ENCODE data around the gene RAB6A. TPM values are rescaled to one million over a fixed set of nuclear protein-coding genes. Genes with fewer than 3 reads are reported as not detected.

The RAB6A gene
- total and polyA plus RNA-seq, 10 of the 15 experiments (the other 5 are each of a cell fraction or from before 2014, with no cell fraction given) = 9.8 to 107 (median 34.1) TPM

DNA sequence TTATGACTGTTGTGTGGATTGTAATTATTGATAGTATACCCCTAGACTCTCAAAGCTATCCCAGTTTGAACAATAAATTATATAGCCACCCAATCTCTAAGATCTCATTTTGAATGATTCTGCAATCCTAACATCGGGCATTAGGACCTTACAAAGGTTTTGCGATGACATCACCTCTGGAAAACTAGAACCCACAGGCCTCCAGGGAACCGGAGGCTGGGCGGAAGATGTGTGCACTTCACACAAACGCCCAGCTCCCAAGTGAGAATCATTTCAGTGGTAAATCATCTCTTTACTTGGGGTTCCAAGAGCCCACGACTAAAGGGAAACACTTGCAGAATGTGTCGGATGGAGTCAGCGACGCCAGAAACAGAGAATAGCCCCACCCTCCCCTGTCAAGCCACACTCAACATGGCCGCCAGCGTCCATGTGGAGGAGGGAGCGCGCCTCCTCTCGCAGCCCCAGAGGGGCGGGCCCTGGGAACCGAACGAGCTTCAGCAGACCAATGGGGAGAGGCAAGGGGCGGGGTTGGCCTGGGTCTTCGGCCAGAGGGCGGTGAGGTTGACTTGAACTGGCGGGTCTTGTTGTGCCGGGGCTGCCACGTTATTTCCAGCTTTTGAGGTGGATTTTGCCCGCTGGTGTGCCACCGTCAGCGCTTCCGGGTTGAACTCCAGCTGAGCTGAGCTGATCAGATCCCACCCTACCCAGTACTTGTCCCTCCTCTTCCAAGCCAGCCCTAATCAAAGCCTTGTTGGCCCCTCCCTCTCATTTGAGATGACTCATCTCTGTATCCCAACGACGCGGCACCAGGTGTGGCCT, 18.4 kb upstream of the RAB6A start:
- no peaks in the 10 kb centered on the region for H3K36me3 ChIP-seq (ENCODE audit: control insufficient read depth in 2 of 2, insufficient read depth in 2 of 2, low read length in 1 of 2)
- no peaks in the 10 kb centered on the region for H3K79me2 ChIP-seq (ENCODE audit: control insufficient read depth, insufficient read depth, low read length)
- ChIA-PET POLR2A (interaction anchor here (0.5 to 5.5 kb wide), 10 partner anchors 9 to 262 kb away, joined by 3 to 106 read pairs (median 4); partner anchors contain the start of genes MRPL48 and RAB6A), SMC1A (ENCODE audit: uncharacterized antibody, unreplicated experiment) (interaction anchor here (0.7 to 3.9 kb wide), 6 partner anchors 9 to 203 kb away, joined by 3 to 53 read pairs (median 5); partner anchors contain the start of genes COA4, MRPL48, PAAF1 and RAB6A), CTCF (interaction anchor here (0.5 to 2.4 kb wide), 9 partner anchors 8 to 428 kb away, joined by 3 to 41 read pairs (median 4); partner anchors contain the start of genes MRPL48 and RAB6A), RAD21 (ENCODE audit: unreplicated experiment) (interaction anchor here (0.7 to 2.4 kb wide), 6 partner anchors 9 to 428 kb away, joined by 3 to 37 read pairs (median 6); partner anchors contain the start of genes C2CD3, MRPL48, PPME1 and RAB6A)
- ATAC-seq = peak; percentile 100
- intact Hi-C loops (cut with micrococcal nuclease; ENCODE audit: unreplicated experiment) = loop anchor here (1.0 kb wide), 1 partner anchor 18 kb away; the partner anchor contains the start of gene RAB6A
- no peaks in the 10 kb centered on the region for H3K27me3 ChIP-seq (replicated peaks in 1 of 2; ENCODE audit: control insufficient read depth in 2 of 2, insufficient read depth in 2 of 2, low read length in 1 of 2)
- BruUV-seq (replicated peaks) = TSS peak; percentile 89
- FAIRE-seq = peak; percentile 92
- in situ Hi-C loops (cut with MboI) = no loop called here
- no peaks in the 10 kb centered on the region for H4K20me1 ChIP-seq (ENCODE audit: control insufficient read depth, insufficient read depth)
- under 1% methylated on average over 30 of the region's 30 CpGs for WGBS (ENCODE audit: insufficient coverage, insufficient replicate concordance, low lambda C conversion rate, missing lambda C conversion rate)
- H3K4me2 ChIP-seq (ENCODE audit: control insufficient read depth, insufficient read depth) = peak overlapping the region; percentile 98
- DNase-seq (ENCODE audit: low read depth, low spot score) = peak; percentile 97
- peak overlapping the region; percentile 79 for H3K4me3 ChIP-seq
- peak overlapping the region; percentile 99 for H2AFZ ChIP-seq (ENCODE audit: control insufficient read depth, low read depth, low read length)
- peak overlapping the region; percentile 83 for H3K9ac ChIP-seq (ENCODE audit: control insufficient read depth, insufficient read depth, low read length)
- peaks cover 4% of the 10 kb centered on the region; the same call in 1 of the 2 replicates for H3K4me1 ChIP-seq (ENCODE audit: control insufficient read depth, insufficient read depth, low read length)
- H3K9me3 ChIP-seq (replicated peaks; ENCODE audit: control insufficient read depth, insufficient read depth, low read length) = no peaks in the 10 kb centered on the region
- H3K27ac ChIP-seq (ENCODE audit: control insufficient read depth, insufficient read depth) = peak overlapping the region; percentile 96
- TF ChIP-seq ZBED1 (IDR thresholded peaks at IDR 0.05; ENCODE audit: borderline replicate concordance) (no peak), SREBF1 (IDR thresholded peaks at IDR 0.05; ENCODE audit: low read length) (no peak), EZH2 (IDR thresholded peaks at IDR 0.05; ENCODE audit: borderline replicate concordance, control insufficient read depth, low read depth, low read length) (no peak), MLLT1 (IDR thresholded peaks at IDR 0.05) (0 out of 2 replicates have a peak, but pooled peaks have one; percentile 5), ZNF384 (IDR thresholded peaks at IDR 0.05; ENCODE audit: borderline replicate concordance, low read depth, low read length) (no peak), PRDM15 (CRISPR knock-in tag; IDR thresholded peaks at IDR 0.05) (no peak), KDM1A (IDR thresholded peaks at IDR 0.05; ENCODE audit: borderline replicate concordance) (no peak), IRF5 (IDR thresholded peaks at IDR 0.05; ENCODE audit: borderline replicate concordance) (no peak), BRCA1 (IDR thresholded peaks at IDR 0.05; ENCODE audit: low read depth, low read length) (no peak), NFIC (IDR thresholded peaks at IDR 0.05; ENCODE audit: low read depth, low read length) (no peak), NFYB (IDR thresholded peaks at IDR 0.05; ENCODE audit: insufficient read depth, low read depth, low read length) (peak; percentile 77), NFYA (IDR thresholded peaks at IDR 0.05; ENCODE audit: borderline replicate concordance, low read depth, low read length) (no peak), MTA3 (IDR thresholded peaks at IDR 0.05; ENCODE audit: borderline replicate concordance, low read length) (no peak), PKNOX1 (IDR thresholded peaks at IDR 0.05) (peak; percentile 67; the same call in 1 of the 2 replicates)

Measured in GM12878 (cell line).